C1 segment of cervical spinal cord (tissue), 14 donors: ENCODE measurements around the gene SZT2.

Source experiments
- DNase-seq, 14 donors: peaks; one replicate each; lab custom pipeline; 2025; lab: John Stamatoyannopoulos, UW

The SZT2 gene

DNA sequence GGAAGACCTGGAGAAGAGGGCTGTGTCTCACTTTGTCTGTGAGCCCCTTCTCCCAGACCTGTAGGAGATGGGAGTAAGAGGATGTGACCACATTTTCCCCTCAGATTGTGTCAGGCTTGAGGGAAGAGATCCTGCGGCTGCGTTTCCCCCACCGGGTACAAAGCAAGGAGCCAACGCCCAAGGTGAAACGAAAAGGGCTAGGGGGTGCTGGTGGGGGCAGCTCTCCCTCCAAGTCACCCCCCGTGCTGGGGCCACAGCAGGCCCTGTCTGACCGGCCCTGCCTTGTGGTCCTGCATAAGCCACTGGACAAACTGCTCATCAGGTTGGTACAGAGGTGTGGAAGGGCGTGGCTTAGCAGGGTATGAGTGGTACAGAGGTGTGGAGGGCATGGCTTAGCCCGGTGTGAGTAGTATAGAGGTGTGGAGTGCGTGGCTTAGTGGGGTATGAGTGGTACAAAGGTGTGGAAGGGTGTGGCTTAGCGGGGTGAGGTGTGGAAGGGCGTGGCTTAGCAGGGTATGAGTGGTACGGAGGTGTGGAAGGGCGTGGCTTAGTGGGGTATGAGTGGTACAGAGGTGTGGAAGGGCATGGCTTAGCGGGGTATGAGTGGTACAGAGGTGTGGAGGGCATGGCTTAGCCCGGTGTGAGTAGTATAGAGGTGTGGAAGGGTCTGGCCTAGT is 33.4 kb downstream of the SZT2 start:
- no peak for DNase-seq

- DNase-seq = no peak
These were observed 34.2 kb downstream of the SZT2 start for GRCh38 chr1:43423672-43424550.

- DNase-seq = no peak
These were observed 35.3 kb downstream of the SZT2 start for GRCh38 chr1:43425045-43425444.

- no peak for DNase-seq
These were observed 36.5 kb downstream of the SZT2 start for GRCh38 chr1:43426221-43426620.

GRCh38 chr1:43427524-43427923 is 37.8 kb downstream of the SZT2 start:
- DNase-seq = no peak

DNA sequence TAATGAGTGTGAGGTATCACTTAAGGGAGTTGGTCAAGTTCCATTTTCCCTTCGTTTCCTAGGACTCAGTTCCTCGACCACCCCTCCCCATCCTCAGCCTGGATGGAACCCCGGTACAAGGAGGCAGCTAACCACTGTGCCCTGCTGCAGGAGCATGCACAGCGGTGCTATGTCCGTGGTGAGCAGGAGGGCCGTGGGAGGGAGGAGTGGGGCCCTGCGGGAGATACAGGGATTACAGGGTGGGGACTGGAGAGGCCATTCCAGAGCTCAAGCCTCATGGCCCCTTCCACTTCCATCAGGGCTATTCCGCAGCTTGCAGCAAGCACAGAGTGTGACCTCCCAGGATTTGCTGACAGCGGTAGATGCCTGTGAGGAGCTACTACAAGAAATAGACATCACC is 38.2 kb downstream of the SZT2 start:
- DNase-seq = no peak

- no peak for DNase-seq
These were observed 41.1 kb downstream of the SZT2 start for GRCh38 chr1:43430831-43431230.

DNA sequence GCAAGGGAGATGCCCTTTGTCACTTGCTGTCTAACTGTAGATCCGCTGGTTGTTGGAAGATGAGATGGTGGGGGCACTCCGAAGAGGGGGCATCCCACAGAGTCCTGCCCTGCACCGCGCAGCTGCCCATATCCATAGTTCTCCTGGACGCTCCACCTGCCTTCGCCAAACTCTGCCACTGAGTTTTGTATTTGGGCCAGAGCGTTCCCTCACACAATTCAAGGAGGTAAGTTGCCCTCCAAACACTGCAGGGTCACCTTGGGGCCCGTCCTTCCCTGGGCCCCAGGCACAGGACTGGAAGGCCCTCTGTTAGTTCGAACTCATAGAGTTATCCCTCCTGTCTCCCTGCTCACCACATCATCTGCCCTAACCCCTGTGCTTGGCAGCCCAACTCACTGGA is 42.0 kb downstream of the SZT2 start:
- DNase-seq = no peak

- DNase-seq = no peak
These were observed 42.6 kb downstream of the SZT2 start for GRCh38 chr1:43432171-43432860.

- no peak for DNase-seq
These were observed 43.2 kb downstream of the SZT2 start for GRCh38 chr1:43432907-43433306.

- no peak for DNase-seq
These were observed 44.6 kb downstream of the SZT2 start for GRCh38 chr1:43434256-43434655.

- DNase-seq = peak in 1 of 14 donors; percentile 10
These were observed 45.7 kb downstream of the SZT2 start for GRCh38 chr1:43435146-43436145.

DNA sequence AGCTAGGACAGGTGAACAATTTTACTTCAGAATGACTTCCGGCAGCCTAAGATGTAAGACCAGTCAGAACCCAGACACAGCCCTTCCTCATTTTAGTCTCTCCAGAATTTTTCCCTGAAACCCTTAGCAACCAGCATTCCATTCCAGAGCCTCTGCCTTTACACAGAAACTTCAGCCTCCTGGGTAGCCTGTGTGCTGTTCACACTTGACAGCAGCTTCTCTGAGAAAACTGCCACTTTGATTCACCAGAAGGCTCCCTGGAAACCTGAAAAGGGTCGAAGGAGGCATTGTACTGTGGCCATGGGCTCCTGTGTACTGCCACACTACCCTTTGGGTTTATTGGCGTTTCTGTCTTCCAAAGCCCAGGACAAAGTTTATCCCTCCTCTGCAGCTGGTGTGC is 46.7 kb downstream of the SZT2 start:
- no peak for DNase-seq

GRCh38 chr1:43437031-43437973 is 47.6 kb downstream of the SZT2 start:
- DNase-seq = no peak

- DNase-seq = no peak
These were observed 48.3 kb downstream of the SZT2 start for GRCh38 chr1:43438006-43438405.

DNA sequence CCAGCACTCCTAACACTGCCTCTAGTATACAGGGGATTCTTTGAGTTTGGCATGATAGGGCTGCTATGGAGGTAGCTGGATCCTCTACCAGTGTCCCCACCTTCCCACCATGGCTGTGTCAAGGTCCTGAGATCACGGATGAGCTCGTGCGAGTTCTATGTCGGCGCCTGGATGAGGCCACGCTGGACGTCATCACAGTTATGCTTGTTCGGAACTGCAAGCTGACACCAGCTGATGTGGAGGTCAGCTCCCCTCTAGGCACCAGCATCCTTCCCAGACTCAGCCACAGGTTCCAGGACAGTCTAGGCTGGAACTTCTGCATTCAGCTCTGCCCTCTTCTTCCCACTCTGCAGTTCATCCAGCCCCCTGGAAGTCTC is 48.9 kb downstream of the SZT2 start:
- DNase-seq = no peak

GRCh38 chr1:43438953-43439581 is 49.4 kb downstream of the SZT2 start:
- DNase-seq = no peak

DNA sequence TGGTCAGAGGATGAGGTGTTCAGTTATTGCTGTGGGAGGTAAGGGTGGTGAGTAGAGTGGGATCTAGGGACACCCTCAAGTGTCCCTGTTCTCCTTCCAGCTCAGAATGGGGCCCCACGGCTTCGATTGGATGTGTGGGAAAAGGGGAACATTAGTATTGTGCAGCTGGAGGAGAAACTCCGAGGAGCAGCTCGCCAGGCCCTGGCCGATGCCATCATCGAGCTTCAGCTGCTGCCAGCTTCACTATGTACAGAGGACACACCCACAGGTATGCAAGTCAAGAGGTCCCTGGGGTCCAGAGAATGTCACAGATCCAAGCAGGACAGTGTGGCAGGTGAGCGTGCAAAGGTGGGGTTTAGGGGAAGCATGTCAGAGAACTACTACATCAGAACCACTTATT is 50.1 kb downstream of the SZT2 start:
- DNase-seq = no peak

GRCh38 chr1:43440358-43440757 is 50.7 kb downstream of the SZT2 start:
- DNase-seq = no peak
